Skeletal muscle satellite cell (primary cell): Measurements from ENCODE around the gene MTUS2.

Experiments
- H3K27me3 ChIP-seq: 2 replicates; pipeline ENCODE4 v1.7.0; 2013; ENCODE audit warnings: low read length; ENCODE audit not compliant: control insufficient read depth, insufficient read depth
- H3K36me3 ChIP-seq: 2 replicates; pipeline ENCODE4 v1.7.0; 2013; ENCODE audit warnings: mild to moderate bottlenecking, control low read depth, low read length; ENCODE audit not compliant: insufficient read depth
- H3K4me1 ChIP-seq: 2 replicates; pipeline ENCODE4 v1.7.0; 2013; ENCODE audit warnings: low read length; ENCODE audit not compliant: control insufficient read depth, insufficient read depth
- H3K4me2 ChIP-seq: 2 replicates; pipeline ENCODE4 v1.7.0; 2013; ENCODE audit warnings: mild to moderate bottlenecking, low read length
- H3K4me3 ChIP-seq: 2 replicates; pipeline ENCODE4 v1.7.0; 2013; ENCODE audit warnings: low read length
- H3K9ac ChIP-seq: 2 replicates; pipeline ENCODE4 v1.7.0; 2013; ENCODE audit warnings: mild to moderate bottlenecking, low read depth, low read length, moderate library complexity
- H3K9me3 ChIP-seq: replicated peaks from 2 replicates; pipeline ENCODE4 v1.7.0; 2013; ENCODE audit warnings: mild to moderate bottlenecking, control low read depth, low read length

The MTUS2 gene

GRCh38 chr13:29507356-29507755 is 687.2 kb downstream of the MTUS2 start:
- Histone ChIP-seq H3K4me2 (no peak overlapping the region), H3K9me3 (no peaks in the 10 kb centered on the region), H3K36me3 (no peaks in the 10 kb centered on the region), H3K27me3 (no peaks in the 10 kb centered on the region), H3K4me1 (peaks cover 22% of the 10 kb centered on the region), H3K9ac (no peak overlapping the region), H3K4me3 (no peak overlapping the region)

- H3K9me3 ChIP-seq: no peaks in the 10 kb centered on the region
- H3K9ac ChIP-seq: no peak overlapping the region
- H3K4me3 ChIP-seq: no peak overlapping the region
- H3K4me1 ChIP-seq: peaks cover 16% of the 10 kb centered on the region
- no peaks in the 10 kb centered on the region for H3K27me3 ChIP-seq
- peaks cover 4% of the 10 kb centered on the region for H3K36me3 ChIP-seq
- no peak overlapping the region for H3K4me2 ChIP-seq
Observed at GRCh38 chr13:29508130-29508875, 688.2 kb downstream of the MTUS2 start.

- Histone ChIP-seq H3K9me3 (no peaks in the 10 kb centered on the region), H3K36me3 (peaks cover 5% of the 10 kb centered on the region), H3K9ac (no peak overlapping the region), H3K4me2 (no peak overlapping the region), H3K4me3 (no peak overlapping the region), H3K4me1 (peaks cover 17% of the 10 kb centered on the region), H3K27me3 (no peaks in the 10 kb centered on the region)
Observed at GRCh38 chr13:29508876-29509252, 688.7 kb downstream of the MTUS2 start.

- H3K27me3 ChIP-seq: no peaks in the 10 kb centered on the region
- no peak overlapping the region for H3K9ac ChIP-seq
- peaks cover 9% of the 10 kb centered on the region for H3K36me3 ChIP-seq
- H3K4me2 ChIP-seq: no peak overlapping the region
- no peak overlapping the region for H3K4me3 ChIP-seq
- H3K9me3 ChIP-seq: no peaks in the 10 kb centered on the region
- H3K4me1 ChIP-seq: peaks cover 29% of the 10 kb centered on the region
Observed at GRCh38 chr13:29509999-29510589, 690.0 kb downstream of the MTUS2 start.

GRCh38 chr13:29510651-29511084 is 690.5 kb downstream of the MTUS2 start:
- no peak overlapping the region for H3K4me2 ChIP-seq
- peaks cover 13% of the 10 kb centered on the region for H3K36me3 ChIP-seq
- H3K9me3 ChIP-seq: no peaks in the 10 kb centered on the region
- no peak overlapping the region for H3K4me3 ChIP-seq
- no peak overlapping the region for H3K9ac ChIP-seq
- H3K27me3 ChIP-seq: no peaks in the 10 kb centered on the region
- peaks cover 35% of the 10 kb centered on the region for H3K4me1 ChIP-seq

GRCh38 chr13:29511106-29511796 is 691.1 kb downstream of the MTUS2 start:
- H3K36me3 ChIP-seq: peaks cover 18% of the 10 kb centered on the region
- H3K4me3 ChIP-seq: no peak overlapping the region
- H3K9me3 ChIP-seq: no peaks in the 10 kb centered on the region
- no peak overlapping the region for H3K9ac ChIP-seq
- H3K4me1 ChIP-seq: peaks cover 35% of the 10 kb centered on the region
- no peaks in the 10 kb centered on the region for H3K27me3 ChIP-seq
- H3K4me2 ChIP-seq: no peak overlapping the region

GRCh38 chr13:29511980-29512379 is 691.8 kb downstream of the MTUS2 start:
- H3K4me1 ChIP-seq: peaks cover 35% of the 10 kb centered on the region
- H3K36me3 ChIP-seq: peaks cover 22% of the 10 kb centered on the region
- no peak overlapping the region for H3K4me3 ChIP-seq
- no peaks in the 10 kb centered on the region for H3K27me3 ChIP-seq
- H3K4me2 ChIP-seq: no peak overlapping the region
- H3K9ac ChIP-seq: no peak overlapping the region
- no peaks in the 10 kb centered on the region for H3K9me3 ChIP-seq

GRCh38 chr13:29513002-29513980 is 693.2 kb downstream of the MTUS2 start:
- Histone ChIP-seq H3K27me3 (no peaks in the 10 kb centered on the region), H3K4me2 (no peak overlapping the region), H3K36me3 (peaks cover 22% of the 10 kb centered on the region), H3K4me3 (no peak overlapping the region), H3K9ac (no peak overlapping the region), H3K4me1 (peaks cover 35% of the 10 kb centered on the region), H3K9me3 (no peaks in the 10 kb centered on the region)

GRCh38 chr13:29513981-29514719 is 694.0 kb downstream of the MTUS2 start:
- H3K27me3 ChIP-seq: no peaks in the 10 kb centered on the region
- peaks cover 25% of the 10 kb centered on the region for H3K36me3 ChIP-seq
- no peak overlapping the region for H3K4me3 ChIP-seq
- H3K4me2 ChIP-seq: no peak overlapping the region
- H3K9ac ChIP-seq: no peak overlapping the region
- peaks cover 35% of the 10 kb centered on the region for H3K4me1 ChIP-seq
- no peaks in the 10 kb centered on the region for H3K9me3 ChIP-seq

GRCh38 chr13:29514720-29515310 is 694.7 kb downstream of the MTUS2 start:
- Histone ChIP-seq H3K4me3 (no peak overlapping the region), H3K27me3 (no peaks in the 10 kb centered on the region), H3K9me3 (no peaks in the 10 kb centered on the region), H3K9ac (no peak overlapping the region), H3K4me2 (no peak overlapping the region), H3K36me3 (peaks cover 31% of the 10 kb centered on the region), H3K4me1 (peaks cover 36% of the 10 kb centered on the region)
